CD4-positive, alpha-beta T cell treated with Interleukin-1 beta for 1 hour (primary cell): ENCODE results near the gene ELP2.
"Not testable (repeated sequence)": the region's sequence is repeated elsewhere in the genome, so short reads cannot be mapped to it uniquely, and the experiment has no call there.

Experiments
- DNase-seq, 2 donors: peaks; one replicate each; pipeline ENCODE4 v3.0.0-alpha.2; 2020 to 2022

The ELP2 gene

GRCh38 chr18:36194600-36195315, 65.1 kb downstream of the ELP2 start:
- no peak for DNase-seq

- DNase-seq = no peak
These were observed 65.9 kb downstream of the ELP2 start for GRCh38 chr18:36195427-36196122.

- no peak for DNase-seq
These were observed 66.7 kb downstream of the ELP2 start for GRCh38 chr18:36196238-36196995.

GRCh38 chr18:36197511-36198166, 67.9 kb downstream of the ELP2 start:
- no peak for DNase-seq

- no peak for DNase-seq
These were observed 70.1 kb downstream of the ELP2 start for GRCh38 chr18:36199691-36200295.

GRCh38 chr18:36200354-36200771, 70.7 kb downstream of the ELP2 start:
- DNase-seq = no peak

- no peak for DNase-seq
These were observed 72.1 kb downstream of the ELP2 start for GRCh38 chr18:36201765-36202164.

GRCh38 chr18:36203360-36203895, 73.7 kb downstream of the ELP2 start:
- no peak for DNase-seq

GRCh38 chr18:36205166-36205565, 75.5 kb downstream of the ELP2 start:
- DNase-seq = no peak

- DNase-seq = no peak
These were observed 77.6 kb downstream of the ELP2 start for GRCh38 chr18:36207303-36207702.

- not testable (repeated sequence) for DNase-seq
These were observed 78.3 kb downstream of the ELP2 start for GRCh38 chr18:36207969-36208368.

GRCh38 chr18:36211612-36212065, 81.9 kb downstream of the ELP2 start:
- no peak for DNase-seq

GRCh38 chr18:36212301-36213171, 82.8 kb downstream of the ELP2 start:
- DNase-seq = no peak

GRCh38 chr18:36214811-36215210, 85.1 kb downstream of the ELP2 start:
- DNase-seq = no peak

- DNase-seq = no peak
These were observed 85.9 kb downstream of the ELP2 start for GRCh38 chr18:36215577-36215976.

GRCh38 chr18:36217348-36217747, 87.6 kb downstream of the ELP2 start:
- no peak for DNase-seq

GRCh38 chr18:36229188-36229587, 99.5 kb downstream of the ELP2 start:
- no peak for DNase-seq
